Hematopoietic multipotent progenitor cell treated with erythropoietin and hydrocortisone succinate and interleukin-3 and kit ligand, for 15 days (in vitro differentiated cells): ENCODE measurements around the gene C10orf67.
"Not testable (repeated sequence)": the region's sequence is repeated elsewhere in the genome, so short reads cannot be mapped to it uniquely, and the experiment has no call there.

Experiments used
- DNase-seq: peaks from one replicate; pipeline ENCODE4 v3.0.0-alpha.2; 2015; ENCODE audit warnings: low spot score

Gene C10orf67

GRCh38 chr10:23263441-23264164 is 81.0 kb downstream of the C10orf67 start:
- DNase-seq, result no peak

- DNase-seq, result no peak
Measured at GRCh38 chr10:23262928-23263327, 81.7 kb downstream of the C10orf67 start.

- DNase-seq, result no peak
Measured at GRCh38 chr10:23258516-23258915, 86.1 kb downstream of the C10orf67 start.

- no peak for DNase-seq
Measured at GRCh38 chr10:23253780-23254179, 90.8 kb downstream of the C10orf67 start.

- DNase-seq, result not testable (repeated sequence)
Measured at GRCh38 chr10:23252859-23253258, 91.7 kb downstream of the C10orf67 start.

- DNase-seq, result not testable (repeated sequence)
Measured at GRCh38 chr10:23241779-23242178, 102.8 kb downstream of the C10orf67 start.

GRCh38 chr10:23238015-23238414 is 106.6 kb downstream of the C10orf67 start:
- DNase-seq, result no peak

GRCh38 chr10:23230582-23230981 is 114.0 kb downstream of the C10orf67 start:
- no peak for DNase-seq

- no peak for DNase-seq
Measured at GRCh38 chr10:23217471-23217870, 127.1 kb downstream of the C10orf67 start.

- DNase-seq, result no peak
Measured at GRCh38 chr10:23205972-23206642, 138.5 kb downstream of the C10orf67 start.

- DNase-seq, result no peak
Measured at GRCh38 chr10:23204773-23205172, 139.8 kb downstream of the C10orf67 start.

GRCh38 chr10:23203369-23204325 is 140.9 kb downstream of the C10orf67 start:
- no peak for DNase-seq

- DNase-seq, result no peak
Measured at GRCh38 chr10:23202779-23203178, 141.8 kb downstream of the C10orf67 start.

GRCh38 chr10:23201837-23202236 is 142.8 kb downstream of the C10orf67 start:
- DNase-seq, result no peak

- no peak for DNase-seq
Measured at GRCh38 chr10:23200997-23201652, 143.5 kb downstream of the C10orf67 start.

GRCh38 chr10:23200586-23200985 is 144.0 kb downstream of the C10orf67 start:
- DNase-seq, result no peak

- no peak for DNase-seq
Measured at GRCh38 chr10:23199768-23200511, 144.7 kb downstream of the C10orf67 start.

- no peak for DNase-seq
Measured at GRCh38 chr10:23198940-23199767, 145.4 kb downstream of the C10orf67 start.

- no peak for DNase-seq
Measured at GRCh38 chr10:23198610-23198939, 146.0 kb downstream of the C10orf67 start.

GRCh38 chr10:23197416-23197861 is 147.2 kb downstream of the C10orf67 start:
- no peak for DNase-seq
